ENCODE measurements around the gene EMD.

- no peak for TF ChIP-seq CTCF (IDR thresholded peaks at IDR 0.05)
- no peak for TF ChIP-seq POLR2A (IDR thresholded peaks at IDR 0.05)
Observed at GRCh38 chrX:154349359-154349935, 29.6 kb upstream of the EMD start.
